Tibial nerve (tissue), 4 donors: ENCODE measurements around the gene CREM. TPM values are rescaled to one million over a fixed set of nuclear protein-coding genes. Genes with fewer than 3 reads are reported as not detected.

Experiments used
- DNase-seq, 2 donors: peaks; one replicate each; pipeline ENCODE4 v3.0.0-alpha.2; 2019; ENCODE audit warnings: low spot score in 2 of 2
- H3K27ac ChIP-seq, 4 donors: fragments of 200-600 bp; sonication (generic) in 3 of 4; one replicate each; pipeline ENCODE4 v1.5.1; 2017 to 2019; ENCODE audit warnings: mild to moderate bottlenecking in 1 of 4
- H3K27me3 ChIP-seq, 2 donors: fragments of 200-600 bp; sonication (generic) in 1 of 2; one replicate each; pipeline versions ENCODE4 v1.5.1 to v1.6.0; 2017 to 2019
- H3K36me3 ChIP-seq, 3 donors: fragments of 200-600 bp; sonication (generic); one replicate each; pipeline ENCODE4 v1.5.1; 2018 to 2019
- H3K4me1 ChIP-seq, 4 donors: fragments of 200-600 bp; sonication (generic) in 3 of 4; one replicate each; pipeline ENCODE4 v1.5.1; 2017 to 2019
- H3K4me3 ChIP-seq, 4 donors: fragments of 200-600 bp; sonication (generic) in 3 of 4; one replicate each; pipeline ENCODE4 v1.5.1; 2017 to 2019; ENCODE audit warnings: mild to moderate bottlenecking in 1 of 4, moderate library complexity in 1 of 4
- H3K9me3 ChIP-seq, 4 donors: fragments of 200-600 bp; sonication (generic) in 3 of 4; one replicate each; pipeline ENCODE4 v1.5.1; 2017 to 2019
- CTCF ChIP-seq, 5 experiments: fragments of 200-600 bp in 3 of 5; fragments of 450-650 bp in 2 of 5; sonication (generic) in 3 of 5; IDR thresholded peaks; one replicate each; pipeline ENCODE4 v1.5.1; 2016 to 2019; ENCODE audit warnings: antibody characterized with exemption in 5 of 5, mild to moderate bottlenecking in 3 of 5, moderate library complexity in 2 of 5
- EP300 ChIP-seq, 2 donors: sonication (generic); formaldehyde crosslinking; IDR thresholded peaks; one replicate each; pipeline ENCODE4 v1.6.1; 2017; ENCODE audit warnings: antibody characterized with exemption in 2 of 2, mild to moderate bottlenecking in 1 of 2
- POLR2A ChIP-seq, 2 donors: fragments of 450-650 bp; IDR thresholded peaks; one replicate each; pipeline ENCODE4 v1.6.1; 2017; ENCODE audit warnings: antibody characterized with exemption in 2 of 2, mild to moderate bottlenecking in 2 of 2, moderate library complexity in 2 of 2
- WGBS, 2 donors: methylation state at CpG; one replicate each; pipeline ENCODE4 v1.1.5; 2018; 5-methylcytosine and 5-hydroxymethylcytosine counted together
- total RNA-seq, 4 donors: library from RNA; depleted of rRNA; stranded (reverse); fragments of >200 nt; gene quantifications; one replicate each; pipeline ENCODE4 v1.1.0, GENCODE V29; 2016

The CREM gene
- total RNA-seq, 4 donors from 2014 or later: 27.3 to 41.7 (median 36.1) TPM

- no peak overlapping the region for H3K4me3 ChIP-seq
- peaks cover 0 to 18% (median 0%) of the 10 kb centered on the region in 4 donors for H3K4me1 ChIP-seq
- no peak for DNase-seq
- peak overlapping the region; percentile 7 to 72 (median 54) for H3K27ac ChIP-seq
- H3K9me3 ChIP-seq: no peaks in the 10 kb centered on the region
- TF ChIP-seq EP300 (IDR thresholded peaks at IDR 0.05) (peak in 1 of 2 donors; percentile 45), POLR2A (IDR thresholded peaks at IDR 0.05) (no peak), CTCF (IDR thresholded peaks at IDR 0.05) (no peak)
- peaks cover 0 to 10% (median 0%) of the 10 kb centered on the region in 3 donors for H3K36me3 ChIP-seq
- H3K27me3 ChIP-seq: no peaks in the 10 kb centered on the region
- 25 to 30% methylated on average over 7 of the region's 7 CpGs for WGBS, 2 donors
These were observed 84.7 kb downstream of the CREM start for GRCh38 chr10:35211390-35211789.

GRCh38 chr10:35212856-35213255 lies 86.2 kb downstream of the CREM start:
- peak in 1 of 2 donors; percentile 41 for TF ChIP-seq EP300 (IDR thresholded peaks at IDR 0.05)
- no peak for TF ChIP-seq CTCF (IDR thresholded peaks at IDR 0.05)
- Histone ChIP-seq H3K9me3 (no peaks in the 10 kb centered on the region), H3K4me1 (peaks cover 0 to 24% (median 0%) of the 10 kb centered on the region in 4 donors), H3K36me3 (no peaks in the 10 kb centered on the region), H3K4me3 (no peak overlapping the region), H3K27me3 (no peaks in the 10 kb centered on the region), H3K27ac (no peak overlapping the region)
- 60 to 63% methylated on average over 6 of the region's 6 CpGs for WGBS, 2 donors
- peak; percentile 32 to 69 for DNase-seq

- H3K27me3 ChIP-seq: no peaks in the 10 kb centered on the region
- no peaks in the 10 kb centered on the region for H3K36me3 ChIP-seq
- WGBS, 2 donors: 91 to 94% methylated on average over 7 of the region's 7 CpGs
- no peak for DNase-seq
- H3K9me3 ChIP-seq: no peaks in the 10 kb centered on the region
- H3K4me3 ChIP-seq: no peak overlapping the region
- peaks cover 0 to 32% (median 4%) of the 10 kb centered on the region in 4 donors for H3K4me1 ChIP-seq
- H3K27ac ChIP-seq: no peak overlapping the region
- no peak for TF ChIP-seq EP300 (IDR thresholded peaks at IDR 0.05)
- TF ChIP-seq POLR2A (IDR thresholded peaks at IDR 0.05): no peak
- no peak for TF ChIP-seq CTCF (IDR thresholded peaks at IDR 0.05)
These were observed 87.1 kb downstream of the CREM start for GRCh38 chr10:35213699-35214098.

GRCh38 chr10:35214607-35215020 lies 88.0 kb downstream of the CREM start:
- 89 to 92% methylated on average over 19 of the region's 19 CpGs for WGBS, 2 donors
- H3K9me3 ChIP-seq: no peaks in the 10 kb centered on the region
- TF ChIP-seq EP300 (IDR thresholded peaks at IDR 0.05) (no peak), CTCF (IDR thresholded peaks at IDR 0.05) (no peak), POLR2A (IDR thresholded peaks at IDR 0.05) (no peak)
- no peak overlapping the region for H3K27ac ChIP-seq
- no peak overlapping the region for H3K4me3 ChIP-seq
- DNase-seq: no peak
- no peaks in the 10 kb centered on the region for H3K36me3 ChIP-seq
- H3K4me1 ChIP-seq: peaks cover 0 to 30% (median 4%) of the 10 kb centered on the region in 4 donors
- H3K27me3 ChIP-seq: no peaks in the 10 kb centered on the region

GRCh38 chr10:35215107-35215506 lies 88.5 kb downstream of the CREM start:
- Histone ChIP-seq H3K27me3 (no peaks in the 10 kb centered on the region), H3K9me3 (no peaks in the 10 kb centered on the region), H3K4me1 (peaks cover 0 to 30% (median 4%) of the 10 kb centered on the region in 4 donors), H3K4me3 (no peak overlapping the region), H3K36me3 (no peaks in the 10 kb centered on the region), H3K27ac (no peak overlapping the region)
- WGBS, 2 donors: 74 to 79% methylated on average over 3 of the region's 3 CpGs
- no peak for TF ChIP-seq POLR2A (IDR thresholded peaks at IDR 0.05)
- no peak for TF ChIP-seq EP300 (IDR thresholded peaks at IDR 0.05)
- TF ChIP-seq CTCF (IDR thresholded peaks at IDR 0.05): no peak
- DNase-seq: no peak
